Measurements from ENCODE around the gene SLC8B1.

Gene SLC8B1

GRCh38 chr12:113373440-113373839, 38.5 kb upstream of the SLC8B1 start:
- H3K4me3 ChIP-seq (ENCODE audit: control insufficient read depth, low read depth, low read length), result no peak overlapping the region
- TF ChIP-seq CTCF (IDR thresholded peaks at IDR 0.05; ENCODE audit: control insufficient read depth, insufficient read depth, low read depth, low read length, missing control alignments), result no peak
- DNase-seq (ENCODE audit: low read depth), result no peak

- TF ChIP-seq CTCF (IDR thresholded peaks at IDR 0.05; ENCODE audit: control insufficient read depth, insufficient read depth, low read depth, low read length, missing control alignments), result no peak
- no peak for DNase-seq (ENCODE audit: low read depth)
- no peak overlapping the region for H3K4me3 ChIP-seq (ENCODE audit: control insufficient read depth, low read depth, low read length)
These were observed 37.5 kb upstream of the SLC8B1 start for GRCh38 chr12:113372371-113372770.

GRCh38 chr12:113371808-113372207, 36.9 kb upstream of the SLC8B1 start:
- no peak for DNase-seq (ENCODE audit: low read depth)
- TF ChIP-seq CTCF (IDR thresholded peaks at IDR 0.05; ENCODE audit: control insufficient read depth, insufficient read depth, low read depth, low read length, missing control alignments), result no peak
- no peak overlapping the region for H3K4me3 ChIP-seq (ENCODE audit: control insufficient read depth, low read depth, low read length)

GRCh38 chr12:113370923-113371682, 36.2 kb upstream of the SLC8B1 start:
- TF ChIP-seq CTCF (IDR thresholded peaks at IDR 0.05; ENCODE audit: control insufficient read depth, insufficient read depth, low read depth, low read length, missing control alignments), result no peak
- H3K4me3 ChIP-seq (ENCODE audit: control insufficient read depth, low read depth, low read length), result no peak overlapping the region
- DNase-seq (ENCODE audit: low read depth), result no peak

- no peak overlapping the region for H3K4me3 ChIP-seq (ENCODE audit: control insufficient read depth, low read depth, low read length)
- no peak for TF ChIP-seq CTCF (IDR thresholded peaks at IDR 0.05; ENCODE audit: control insufficient read depth, insufficient read depth, low read depth, low read length, missing control alignments)
- no peak for DNase-seq (ENCODE audit: low read depth)
These were observed 34.6 kb upstream of the SLC8B1 start for GRCh38 chr12:113369391-113369985.

GRCh38 chr12:113368331-113368730, 33.4 kb upstream of the SLC8B1 start:
- no peak overlapping the region for H3K4me3 ChIP-seq (ENCODE audit: control insufficient read depth, low read depth, low read length)
- TF ChIP-seq CTCF (IDR thresholded peaks at IDR 0.05; ENCODE audit: control insufficient read depth, insufficient read depth, low read depth, low read length, missing control alignments), result no peak
- DNase-seq (ENCODE audit: low read depth), result no peak
